ENCODE data around the gene THOC2. TPM values are rescaled to one million over a fixed set of nuclear protein-coding genes. Genes with fewer than 3 reads are reported as not detected.
"Not testable (repeated sequence)": the region's sequence is repeated elsewhere in the genome, so short reads cannot be mapped to it uniquely, and the experiment has no call there.

The THOC2 gene
- total and polyA plus RNA-seq, 3 donors from 2014 or later: 14.4 to 103 (median 80.5) TPM

- Histone ChIP-seq H3K4me3 (no peak overlapping the region), H3K4me1 (no peaks in the 10 kb centered on the region), H3K36me3 (ENCODE audit: low read depth, missing control alignments) (no peaks in the 10 kb centered on the region), H3K9me3 (no peaks in the 10 kb centered on the region), H3K27me3 (no peaks in the 10 kb centered on the region), H3K27ac (no peak overlapping the region)
- intact Hi-C loops (cut with DNase I; ENCODE audit: low total_unique reads): no loop called here
- TF ChIP-seq POLR2A (IDR thresholded peaks at IDR 0.05): no peak
- no peak for TF ChIP-seq CTCF (IDR thresholded peaks at IDR 0.05)
- DNase-seq: no peak
- WGBS, 2 donors: 46 to 58% methylated on average over 2 of the region's 2 CpGs
Observed at GRCh38 chrX:123736333-123736921, 3.6 kb upstream of the THOC2 start.

DNA sequence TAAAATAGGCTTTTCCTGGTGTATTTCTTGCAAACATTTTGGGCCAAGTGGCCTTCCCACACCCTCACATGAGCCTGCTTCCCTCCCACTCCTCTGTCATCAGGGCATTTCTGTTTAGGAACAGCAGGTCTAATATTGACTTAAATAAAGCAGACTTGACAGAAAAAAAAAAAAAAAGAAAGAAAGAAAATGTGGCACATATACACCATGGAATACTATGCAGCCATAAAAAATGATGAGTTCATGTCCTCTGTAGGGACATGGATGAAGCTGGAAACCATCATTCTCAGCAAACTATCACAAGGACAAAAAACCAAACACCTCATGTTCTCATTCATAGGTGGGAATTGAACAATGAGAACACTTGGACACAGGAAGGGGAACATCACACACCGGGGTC lies 2.3 kb upstream of the THOC2 start:
- DNase-seq; H3K4me1 ChIP-seq; H3K4me3 ChIP-seq; H3K27me3 ChIP-seq; H3K36me3 ChIP-seq (ENCODE audit: low read depth, missing control alignments); H3K27ac ChIP-seq; H3K9me3 ChIP-seq; intact Hi-C loops (cut with DNase I; ENCODE audit: low total_unique reads): not testable (repeated sequence)
- no CpG with 5 or more reads among the region's 1 CpG for WGBS, 2 donors

GRCh38 chrX:123734079-123734478 lies 1.2 kb upstream of the THOC2 start:
- intact Hi-C loops (cut with DNase I; ENCODE audit: low total_unique reads); H3K4me3 ChIP-seq; H3K4me1 ChIP-seq; H3K27me3 ChIP-seq; H3K36me3 ChIP-seq (ENCODE audit: low read depth, missing control alignments); H3K27ac ChIP-seq; H3K9me3 ChIP-seq; DNase-seq: not testable (repeated sequence)
- 60% methylated on average over 1 of the region's 43 CpGs; no CpG with 5 or more reads in 1 of the 2 donors for WGBS, 2 donors

GRCh38 chrX:123731987-123732669 lies 724 bp downstream of the THOC2 start:
- no peaks in the 10 kb centered on the region for H3K9me3 ChIP-seq
- TF ChIP-seq POLR2A (IDR thresholded peaks at IDR 0.05) (no peak), CTCF (IDR thresholded peaks at IDR 0.05) (no peak)
- H3K27me3 ChIP-seq: no peaks in the 10 kb centered on the region
- peak overlapping the region; percentile 63 to 79 for H3K4me3 ChIP-seq
- H3K4me1 ChIP-seq: no peaks in the 10 kb centered on the region
- intact Hi-C loops (cut with DNase I; ENCODE audit: low total_unique reads): no loop called here
- H3K36me3 ChIP-seq (ENCODE audit: low read depth, missing control alignments): no peaks in the 10 kb centered on the region
- H3K27ac ChIP-seq: peak overlapping the region; percentile 85 to 88
- DNase-seq: peak; percentile 23
- 0 to 1% methylated on average over 32 to 41 of the region's 41 CpGs for WGBS, 2 donors

GRCh38 chrX:123731258-123731986 lies 1.4 kb downstream of the THOC2 start:
- Histone ChIP-seq H3K27me3 (no peaks in the 10 kb centered on the region), H3K9me3 (no peaks in the 10 kb centered on the region), H3K4me3 (peak overlapping the region; percentile 63 to 79), H3K27ac (peak overlapping the region; percentile 85 to 88), H3K36me3 (ENCODE audit: low read depth, missing control alignments) (no peaks in the 10 kb centered on the region), H3K4me1 (no peaks in the 10 kb centered on the region)
- DNase-seq: peak; percentile 39
- TF ChIP-seq CTCF (IDR thresholded peaks at IDR 0.05) (no peak), POLR2A (IDR thresholded peaks at IDR 0.05) (no peak)
- 3 to 8% methylated on average over 15 to 16 of the region's 16 CpGs for WGBS, 2 donors
- intact Hi-C loops (cut with DNase I; ENCODE audit: low total_unique reads): no loop called here
